Keratinocyte (primary cell): ENCODE data around the gene SZRD1. TPM values are rescaled to one million over a fixed set of nuclear protein-coding genes. Genes with fewer than 3 reads are reported as not detected.

Experiments used
- DNase-seq: peaks from one replicate; pipeline ENCODE4 v3.0.0-alpha.2; 2011; ENCODE audit warnings: low read depth, missing footprints, low spot score
- FAIRE-seq: peaks from 2 replicates; lab custom pipeline; 2011; peaks lifted over from hg19 to GRCh38; lab: Jason Lieb, UNC
- H2AFZ ChIP-seq: 2 replicates; pipeline ENCODE4 v1.6.0; 2012; ENCODE audit warnings: low read length, control low read depth, inconsistent platforms; ENCODE audit not compliant: control insufficient read depth
- H3K27ac ChIP-seq: 2 replicates; pipeline ENCODE4 v1.5.1; 2011; ENCODE audit warnings: low read length; ENCODE audit not compliant: control insufficient read depth, insufficient read depth
- H3K27me3 ChIP-seq: 3 replicates; pipeline ENCODE4 v1.6.0; 2011; ENCODE audit warnings: low read length; ENCODE audit not compliant: control insufficient read depth, insufficient read depth; ENCODE audit errors: extremely low read depth
- H3K36me3 ChIP-seq, 2 experiments: 2 replicates in 1 of 2; 3 replicates in 1 of 2; pipeline ENCODE4 v1.5.1; 2011; ENCODE audit warnings: low read length in 2 of 2, mild to moderate bottlenecking in 1 of 2; ENCODE audit not compliant: control insufficient read depth in 2 of 2, insufficient read depth in 2 of 2; ENCODE audit errors: extremely low read depth in 1 of 2
- H3K4me1 ChIP-seq: 3 replicates; pipeline ENCODE4 v1.5.1; 2011; ENCODE audit warnings: low read length; ENCODE audit not compliant: control insufficient read depth, insufficient read depth; ENCODE audit errors: extremely low read depth
- H3K4me2 ChIP-seq: 3 replicates; pipeline ENCODE4 v1.6.0; 2011; ENCODE audit warnings: low read depth, low read length; ENCODE audit not compliant: control insufficient read depth, insufficient read depth; ENCODE audit errors: extremely low read depth
- H3K4me3 ChIP-seq, 3 experiments: fragments of 200-600 bp in 1 of 3; sonication (generic) in 1 of 3; 2 replicates in 2 of 3; 3 replicates in 1 of 3; pipeline ENCODE4 v1.5.1; 2011 to 2016; ENCODE audit warnings: low read length in 3 of 3, mild to moderate bottlenecking in 3 of 3, control low read depth in 2 of 3, inconsistent platforms in 1 of 3, low read depth in 1 of 3, mixed read lengths in 1 of 3, mixed run types in 1 of 3, moderate library complexity in 1 of 3; ENCODE audit not compliant: control insufficient read depth in 2 of 3, insufficient read depth in 2 of 3; ENCODE audit errors: extremely low read depth in 1 of 3
- H3K79me2 ChIP-seq: 2 replicates; pipeline ENCODE4 v1.6.0; 2012; ENCODE audit warnings: low read length; ENCODE audit not compliant: control insufficient read depth, insufficient read depth
- H3K9ac ChIP-seq: 3 replicates; pipeline ENCODE4 v1.6.0; 2011; ENCODE audit warnings: low read length; ENCODE audit not compliant: control insufficient read depth, insufficient read depth; ENCODE audit errors: extremely low read depth
- H3K9me1 ChIP-seq: 3 replicates; pipeline ENCODE4 v1.6.0; 2011; ENCODE audit warnings: low read length; ENCODE audit not compliant: control insufficient read depth, insufficient read depth; ENCODE audit errors: extremely low read depth
- H3K9me3 ChIP-seq: 2 replicates; pipeline ENCODE4 v1.5.1; 2012; ENCODE audit warnings: low read depth, low read length; ENCODE audit not compliant: control insufficient read depth
- H4K20me1 ChIP-seq: 3 replicates; pipeline ENCODE4 v1.6.0; 2011; ENCODE audit warnings: low read length; ENCODE audit not compliant: control insufficient read depth, insufficient read depth; ENCODE audit errors: extremely low read depth
- EZH2 ChIP-seq: IDR thresholded peaks from one replicate; pipeline ENCODE4 v1.6.1; 2012; ENCODE audit warnings: inconsistent platforms, mild to moderate bottlenecking, low read length, moderate library complexity
- dilution Hi-C: fragments of 300-500 bp; cut with MboI; formaldehyde crosslinking; loops from one replicate; pipeline ENCODE4 v1.7.0; 2020; ENCODE audit warnings: low sequenced_read_pairs; ENCODE audit not compliant: extremely low pct_ligation_motif_present
- polyA plus RNA-seq, 5 experiments: library from polyadenylated mRNA; depleted of rRNA in 3 of 5; stranded (reverse) in 3 of 5; stranded (forward) in 1 of 5; unstranded in 1 of 5; fragments of >200 nt; gene quantifications; 1 replicate in 1 of 5; 2 replicates in 3 of 5; 3 replicates in 1 of 5; pipeline versions ENCODE4 v1.2.1 to v1.2.3, GENCODE V29; 2011 to 2012; ENCODE audit warnings: missing spikeins in 2 of 5, low read depth in 1 of 5, low replicate concordance in 1 of 5
- TF ChIP-seq, protein P1 (sequence below), 3 experiments: IDR thresholded peaks in 1 of 3; conservative IDR thresholded peaks in 1 of 3; optimal IDR thresholded peaks in 1 of 3; 2 replicates in 2 of 3; 3 replicates in 1 of 3; pipeline versions ENCODE3 to v1.5.1; 2011; ENCODE audit warnings: low read length in 3 of 3, mild to moderate bottlenecking in 3 of 3, moderate library complexity in 2 of 3, control low read depth in 1 of 3, inconsistent platforms in 1 of 3; ENCODE audit not compliant: insufficient read depth in 2 of 3; ENCODE audit errors: extremely low read depth in 1 of 3

Gene SZRD1
- polyA plus RNA-seq, 1 donor (not counting 4 experiments of a cell fraction or from before 2014, with no cell fraction given), result 68.7 TPM

DNA sequence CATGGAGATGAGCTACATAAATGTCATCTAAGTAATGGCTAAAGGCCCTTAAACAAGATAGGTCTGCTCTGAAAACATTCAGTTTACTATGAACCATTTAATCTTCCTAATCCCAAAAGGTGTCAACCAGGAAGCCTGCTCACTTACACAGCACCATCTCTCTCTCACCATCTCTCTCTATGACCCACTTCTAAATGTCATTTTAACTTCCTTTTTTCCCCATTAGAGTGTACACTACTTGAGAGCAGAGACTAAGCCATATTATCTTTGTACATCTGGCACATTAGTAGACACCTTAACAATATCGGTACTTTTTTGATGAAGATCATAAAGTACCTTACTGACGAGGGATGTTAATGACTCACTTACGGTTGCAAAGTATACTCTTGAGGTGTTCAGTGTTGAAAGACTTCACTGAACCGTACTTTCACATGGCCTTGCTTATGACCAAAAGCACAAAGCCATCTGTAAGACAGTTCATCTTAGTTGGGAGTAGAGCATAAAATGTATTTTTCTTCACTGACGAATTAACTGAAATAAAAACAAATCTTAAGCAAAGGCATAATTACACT is 40.1 kb upstream of the SZRD1 start:
- no peak overlapping the region for H3K4me3 ChIP-seq
- FAIRE-seq, result no peak
- H3K4me2 ChIP-seq, result no peak overlapping the region
- H3K79me2 ChIP-seq, result peaks cover 21% of the 10 kb centered on the region
- peaks cover 13% of the 10 kb centered on the region for H3K4me1 ChIP-seq
- no peak for TF ChIP-seq EZH2
- TF ChIP-seq, protein P1, sequence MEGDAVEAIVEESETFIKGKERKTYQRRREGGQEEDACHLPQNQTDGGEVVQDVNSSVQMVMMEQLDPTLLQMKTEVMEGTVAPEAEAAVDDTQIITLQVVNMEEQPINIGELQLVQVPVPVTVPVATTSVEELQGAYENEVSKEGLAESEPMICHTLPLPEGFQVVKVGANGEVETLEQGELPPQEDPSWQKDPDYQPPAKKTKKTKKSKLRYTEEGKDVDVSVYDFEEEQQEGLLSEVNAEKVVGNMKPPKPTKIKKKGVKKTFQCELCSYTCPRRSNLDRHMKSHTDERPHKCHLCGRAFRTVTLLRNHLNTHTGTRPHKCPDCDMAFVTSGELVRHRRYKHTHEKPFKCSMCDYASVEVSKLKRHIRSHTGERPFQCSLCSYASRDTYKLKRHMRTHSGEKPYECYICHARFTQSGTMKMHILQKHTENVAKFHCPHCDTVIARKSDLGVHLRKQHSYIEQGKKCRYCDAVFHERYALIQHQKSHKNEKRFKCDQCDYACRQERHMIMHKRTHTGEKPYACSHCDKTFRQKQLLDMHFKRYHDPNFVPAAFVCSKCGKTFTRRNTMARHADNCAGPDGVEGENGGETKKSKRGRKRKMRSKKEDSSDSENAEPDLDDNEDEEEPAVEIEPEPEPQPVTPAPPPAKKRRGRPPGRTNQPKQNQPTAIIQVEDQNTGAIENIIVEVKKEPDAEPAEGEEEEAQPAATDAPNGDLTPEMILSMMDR (optimal IDR thresholded peaks at IDR 0.05 in 1 of 3, IDR thresholded peaks at IDR 0.05 in 1 of 3, conservative IDR thresholded peaks at IDR 0.05 in 1 of 3; ENCODE audit: extremely low read depth in 1 of 3, insufficient read depth in 2 of 3, low read length in 3 of 3), result no peak
- DNase-seq, result no peak
- no peak overlapping the region for H3K27ac ChIP-seq
- H3K9me1 ChIP-seq, result no peaks in the 10 kb centered on the region
- H3K9me3 ChIP-seq, result no peaks in the 10 kb centered on the region
- dilution Hi-C loops, result no loop called here
- no peaks in the 10 kb centered on the region for H3K27me3 ChIP-seq
- H3K9ac ChIP-seq, result no peak overlapping the region
- H4K20me1 ChIP-seq, result no peaks in the 10 kb centered on the region
- H2AFZ ChIP-seq, result no peak overlapping the region
- peaks cover 0 to 6% of the 10 kb centered on the region in 2 experiments for H3K36me3 ChIP-seq

DNA sequence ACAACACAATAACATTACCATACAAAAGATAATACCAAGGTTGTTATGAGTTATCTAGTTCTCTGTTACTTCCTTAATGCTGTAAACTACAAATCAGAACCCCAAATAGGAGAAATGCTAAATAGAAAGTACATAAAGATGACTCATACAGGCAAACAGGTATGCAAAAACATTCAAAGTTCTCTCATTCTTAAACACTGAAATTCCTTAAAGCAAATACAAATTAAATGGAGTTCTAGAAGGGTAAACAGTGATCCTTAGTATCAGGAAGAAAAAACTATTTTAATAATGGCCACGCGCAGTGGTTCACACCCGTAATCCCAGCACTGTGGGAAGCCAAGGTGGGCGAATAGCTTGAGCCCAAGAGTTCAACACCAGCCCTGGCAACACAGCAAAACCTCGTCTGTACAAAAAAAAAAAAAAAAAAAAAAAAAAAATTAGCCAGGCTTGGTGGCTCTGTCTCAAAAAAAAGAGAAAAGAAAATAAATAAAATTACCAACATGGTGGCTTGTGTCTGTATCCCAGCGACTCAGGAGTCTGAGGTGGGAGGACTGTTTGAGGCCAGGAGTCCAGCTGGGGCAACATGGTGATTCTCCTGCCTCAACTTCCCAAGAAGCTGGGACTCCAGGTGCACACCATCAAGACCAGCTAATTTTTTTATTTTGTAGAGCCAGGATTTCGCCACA is 32.2 kb upstream of the SZRD1 start:
- FAIRE-seq, result no peak
- peaks cover 47% of the 10 kb centered on the region for H3K79me2 ChIP-seq
- H3K9me1 ChIP-seq, result no peaks in the 10 kb centered on the region
- no peak overlapping the region for H2AFZ ChIP-seq
- no peak for DNase-seq
- peak overlapping the region; percentile 16 for H3K4me2 ChIP-seq
- H3K36me3 ChIP-seq, result no peaks in the 10 kb centered on the region
- H3K9ac ChIP-seq, result no peak overlapping the region
- H3K27ac ChIP-seq, result no peak overlapping the region
- TF ChIP-seq EZH2, result no peak
- TF ChIP-seq, protein P1 (optimal IDR thresholded peaks at IDR 0.05 in 1 of 3, IDR thresholded peaks at IDR 0.05 in 1 of 3, conservative IDR thresholded peaks at IDR 0.05 in 1 of 3; ENCODE audit: extremely low read depth in 1 of 3, insufficient read depth in 2 of 3, low read length in 3 of 3), result no peak
- H3K9me3 ChIP-seq, result no peaks in the 10 kb centered on the region
- H3K4me3 ChIP-seq, result no peak overlapping the region
- peaks cover 7% of the 10 kb centered on the region for H3K4me1 ChIP-seq
- H4K20me1 ChIP-seq, result peaks cover 3% of the 10 kb centered on the region
- dilution Hi-C loops, result no loop called here
- H3K27me3 ChIP-seq, result no peaks in the 10 kb centered on the region
